ENCODE results near the gene PGAP3. TPM values are rescaled to one million over a fixed set of nuclear protein-coding genes. Genes with fewer than 3 reads are reported as not detected.
A peak's percentile ranks its signal among the peaks of the same experiment; 100 is the strongest.

The PGAP3 gene
- total and polyA plus RNA-seq, 12 donors, result 9.2 to 18.2 (median 13.8) TPM

- no peak for TF ChIP-seq CTCF (IDR thresholded peaks at IDR 0.05)
- Histone ChIP-seq H3K27ac (no peak overlapping the region), H3K9me3 (no peaks in the 10 kb centered on the region), H3K27me3 (no peaks in the 10 kb centered on the region), H3K4me1 (peaks cover 14 to 59% (median 33%) of the 10 kb centered on the region in 9 donors), H3K36me3 (peaks cover 0 to 55% (median 0%) of the 10 kb centered on the region in 9 donors), H3K4me3 (no peak overlapping the region)
- DNase-seq (no peak), ATAC-seq (no peak)
- WGBS, 2 donors, result 90 to 98% methylated on average over 2 of the region's 2 CpGs
- intact Hi-C loops (cut with DNase I), result no loop called here
These were observed 32.8 kb downstream of the PGAP3 start for GRCh38 chr17:39655105-39655504.

GRCh38 chr17:39653662-39654331 is 34.1 kb downstream of the PGAP3 start:
- Histone ChIP-seq H3K9me3 (no peaks in the 10 kb centered on the region), H3K27ac (peak overlapping the region in 2 of 10 donors; percentile 20 to 34), H3K4me1 (peaks cover 8 to 46% (median 20%) of the 10 kb centered on the region in 9 donors), H3K36me3 (peaks cover 0 to 50% (median 0%) of the 10 kb centered on the region in 9 donors), H3K4me3 (no peak overlapping the region), H3K27me3 (no peaks in the 10 kb centered on the region)
- DNase-seq, result peak; percentile 57 to 70
- intact Hi-C loops (cut with DNase I), result no loop called here
- WGBS, 2 donors, result 69 to 70% methylated on average over 14 of the region's 14 CpGs
- ATAC-seq, result peak in 6 of 8 donors; percentile 46 to 64 (median 54)
- TF ChIP-seq CTCF (IDR thresholded peaks at IDR 0.05), result peak; percentile 62 to 87 (median 81)

GRCh38 chr17:39653316-39653661 is 34.6 kb downstream of the PGAP3 start:
- Histone ChIP-seq H3K27me3 (no peaks in the 10 kb centered on the region), H3K4me3 (no peak overlapping the region), H3K9me3 (no peaks in the 10 kb centered on the region), H3K4me1 (peaks cover 6 to 41% (median 20%) of the 10 kb centered on the region in 9 donors), H3K27ac (peak overlapping the region in 4 of 10 donors; percentile 20 to 44 (median 28)), H3K36me3 (peaks cover 0 to 45% (median 0%) of the 10 kb centered on the region in 9 donors)
- DNase-seq, result no peak
- intact Hi-C loops (cut with DNase I), result no loop called here
- TF ChIP-seq CTCF (IDR thresholded peaks at IDR 0.05), result no peak
- 81 to 82% methylated on average over 12 of the region's 12 CpGs for WGBS, 2 donors
- peak in 4 of 8 donors; percentile 3 to 25 (median 9) for ATAC-seq

GRCh38 chr17:39652587-39653315 is 35.1 kb downstream of the PGAP3 start:
- Histone ChIP-seq H3K27ac (peak overlapping the region in 5 of 10 donors; percentile 20 to 44 (median 28)), H3K4me3 (no peak overlapping the region), H3K36me3 (peaks cover 0 to 40% (median 0%) of the 10 kb centered on the region in 9 donors), H3K4me1 (peaks cover 6 to 37% (median 16%) of the 10 kb centered on the region in 9 donors), H3K27me3 (no peaks in the 10 kb centered on the region), H3K9me3 (no peaks in the 10 kb centered on the region)
- WGBS, 2 donors, result 61 to 65% methylated on average over 7 of the region's 7 CpGs
- no peak for TF ChIP-seq CTCF (IDR thresholded peaks at IDR 0.05)
- intact Hi-C loops (cut with DNase I), result no loop called here
- ATAC-seq (peak in 6 of 8 donors; percentile 5 to 26 (median 18)), DNase-seq (no peak)

Measured in heart right ventricle (tissue), 16 donors.